Heart right ventricle (tissue), 16 donors: Measurements from ENCODE around the gene NEK5. TPM values are rescaled to one million over a fixed set of nuclear protein-coding genes. Genes with fewer than 3 reads are reported as not detected.
A peak's percentile ranks its signal among the peaks of the same experiment; 100 is the strongest.
"Not testable (repeated sequence)": the region's sequence is repeated elsewhere in the genome, so short reads cannot be mapped to it uniquely, and the experiment has no call there.

Experiments used
- ATAC-seq, 8 donors: fragments of 200-7000 bp; cut with Tn5 transposase; one replicate each; pipeline ENCODE4 v1.9.1; 2020; ENCODE audit warnings: mild to moderate bottlenecking in 8 of 8, moderate library complexity in 8 of 8, moderate number of reproducible peaks in 1 of 8
- DNase-seq, 2 donors: peaks; one replicate each; pipeline ENCODE4 v3.0.0-alpha.2; 2020
- H3K27ac ChIP-seq, 10 donors: fragments of 200-600 bp; sonication (generic) in 2 of 10; one replicate each; pipeline versions ENCODE4 v1.5.0 to v1.8.0; 2020 to 2022; ENCODE audit warnings: mild to moderate bottlenecking in 3 of 10
- H3K27me3 ChIP-seq, 7 donors: fragments of 200-600 bp; one replicate each; pipeline ENCODE4 v1.8.0; 2021 to 2022; ENCODE audit warnings: mild to moderate bottlenecking in 2 of 7
- H3K36me3 ChIP-seq, 9 donors: fragments of 200-600 bp; sonication (generic) in 1 of 9; one replicate each; pipeline versions ENCODE4 v1.5.0 to v1.8.0; 2020 to 2022; ENCODE audit warnings: mild to moderate bottlenecking in 2 of 9
- H3K4me1 ChIP-seq, 9 donors: fragments of 200-600 bp; sonication (generic) in 1 of 9; one replicate each; pipeline versions ENCODE4 v1.5.0 to v1.8.0; 2020 to 2022; ENCODE audit warnings: mild to moderate bottlenecking in 4 of 9
- H3K4me3 ChIP-seq, 10 donors: fragments of 200-600 bp; sonication (generic) in 2 of 10; one replicate each; pipeline versions ENCODE4 v1.5.0 to v1.8.0; 2020 to 2022; ENCODE audit warnings: mild to moderate bottlenecking in 7 of 10, moderate library complexity in 2 of 10
- H3K9me3 ChIP-seq, 11 donors: fragments of 200-600 bp in 10 of 11; sonication (generic) in 2 of 11; one replicate each; pipeline versions ENCODE4 v1.5.0 to v1.8.0; 2013 to 2022; ENCODE audit warnings: mild to moderate bottlenecking in 2 of 11, control low read depth in 1 of 11, moderate library complexity in 1 of 11
- WGBS, 2 donors: extraction: QIAGEN DNeasy Blood & Tissue Kit; methylation state at CpG; one replicate each; pipeline ENCODE4 v1.1.7; 2013; ENCODE audit warnings: inconsistent platforms in 1 of 2; 5-methylcytosine and 5-hydroxymethylcytosine counted together
- intact Hi-C, 10 donors: fragments of 100-400 bp; cut with DNase I; formaldehyde crosslinking; loops; one replicate each; pipeline versions ENCODE4 v1.11.1 to v1.14.2; 2022
- polyA plus RNA-seq, 2 donors: library from polyadenylated mRNA; stranded (reverse); fragments of 200-250 nt; gene quantifications; one replicate each; pipeline ENCODE4 v1.2.3, GENCODE V29; 2013
- total RNA-seq, 10 donors: library from RNA; stranded (reverse); fragmentation: NEBNext Ultra II Directional in 3 of 10; extraction: Animal tissue kit (Norgen Biotek cat#: 25700) in 3 of 10; gene quantifications; one replicate each; pipeline versions ENCODE4 v1.2.1 to v1.2.4, GENCODE V29; 2021 to 2023
- TF ChIP-seq, protein P1 (sequence below), 9 donors: fragments of 200-600 bp; sonication (generic) in 2 of 9; IDR thresholded peaks; one replicate each; pipeline versions ENCODE4 v1.5.0 to v1.8.0; 2021 to 2022; ENCODE audit warnings: antibody characterized with exemption in 9 of 9, mild to moderate bottlenecking in 5 of 9, moderate library complexity in 1 of 9
- donor health status: Arrhythmogenic right ventricular cardiomyopathy.
- donor health status: ischemic (EF 13 %, LVEDD 7.1; RV severe dilation, severe dysfunction).
- donor health status: healthy with polysubstance abuse.
- donor health status: DM: no; HTN: yes; CAD: no.
- donor health status: DM: no; HTN: no; CAD: no.
- donor health status: ischemic (EF 25% LVEDD 6.9; RV normal size, moderate dysfunction).
- donor health status: ischemic (EF 25% LVEDD 5.7; RV mildly dilated, moderate dysfunction).
- donor health status: healthy.
- donor health status: DM: yes; HTN: yes; CAD: no.
- donor health status: Ischemic cardiomyopathy.
- donor health status: ischemic (EF 35%, LVEDD 5.7; RV mildly dilated, moderate dysfunction).
- donor health status: nonischemic (EF 11% LVEDD 7.7; RV severe dilation, severe dysfunction).
- donor health status: DM: yes; HTN: yes; CAD: no.
- donor health status: PGD.
- donor health status: ischemic (EF 29% LVEDD 5.4; RV normal size, mild dysfunction).
- donor health status: nonischemic (EF 23%, LVEDD 6.1; RV moderate dilation, normal function).

The NEK5 gene
- total and polyA plus RNA-seq, 12 donors = 0.03 to 0.93 (median 0.25) TPM; not detected in 1

- H3K36me3 ChIP-seq = peaks cover 0 to 100% (median 47%) of the 10 kb centered on the region in 9 donors
- H3K4me1 ChIP-seq = no peaks in the 10 kb centered on the region
- intact Hi-C loops = no loop called here
- WGBS, 2 donors = 94% methylated on average over 5 of the region's 5 CpGs
- H3K9me3 ChIP-seq = no peaks in the 10 kb centered on the region
- DNase-seq (no peak), ATAC-seq (no peak)
- H3K27me3 ChIP-seq = no peaks in the 10 kb centered on the region
- no peak overlapping the region for H3K4me3 ChIP-seq
- TF ChIP-seq, protein P1, sequence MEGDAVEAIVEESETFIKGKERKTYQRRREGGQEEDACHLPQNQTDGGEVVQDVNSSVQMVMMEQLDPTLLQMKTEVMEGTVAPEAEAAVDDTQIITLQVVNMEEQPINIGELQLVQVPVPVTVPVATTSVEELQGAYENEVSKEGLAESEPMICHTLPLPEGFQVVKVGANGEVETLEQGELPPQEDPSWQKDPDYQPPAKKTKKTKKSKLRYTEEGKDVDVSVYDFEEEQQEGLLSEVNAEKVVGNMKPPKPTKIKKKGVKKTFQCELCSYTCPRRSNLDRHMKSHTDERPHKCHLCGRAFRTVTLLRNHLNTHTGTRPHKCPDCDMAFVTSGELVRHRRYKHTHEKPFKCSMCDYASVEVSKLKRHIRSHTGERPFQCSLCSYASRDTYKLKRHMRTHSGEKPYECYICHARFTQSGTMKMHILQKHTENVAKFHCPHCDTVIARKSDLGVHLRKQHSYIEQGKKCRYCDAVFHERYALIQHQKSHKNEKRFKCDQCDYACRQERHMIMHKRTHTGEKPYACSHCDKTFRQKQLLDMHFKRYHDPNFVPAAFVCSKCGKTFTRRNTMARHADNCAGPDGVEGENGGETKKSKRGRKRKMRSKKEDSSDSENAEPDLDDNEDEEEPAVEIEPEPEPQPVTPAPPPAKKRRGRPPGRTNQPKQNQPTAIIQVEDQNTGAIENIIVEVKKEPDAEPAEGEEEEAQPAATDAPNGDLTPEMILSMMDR (IDR thresholded peaks at IDR 0.05) = no peak
- no peak overlapping the region for H3K27ac ChIP-seq
Observed at GRCh38 chr13:52169839-52170238, 41.0 kb upstream of the NEK5 start.

- H3K36me3 ChIP-seq = peaks cover 0 to 60% (median 27%) of the 10 kb centered on the region in 9 donors
- TF ChIP-seq, protein P1 (IDR thresholded peaks at IDR 0.05) = no peak
- no peaks in the 10 kb centered on the region for H3K9me3 ChIP-seq
Observed at GRCh38 chr13:52165411-52165810, 36.5 kb upstream of the NEK5 start.

GRCh38 chr13:52164989-52165388, 36.1 kb upstream of the NEK5 start:
- intact Hi-C loops = no loop called here
- Histone ChIP-seq H3K27ac (no peak overlapping the region), H3K4me3 (no peak overlapping the region), H3K9me3 (no peaks in the 10 kb centered on the region), H3K4me1 (peaks cover 0 to 39% (median 8%) of the 10 kb centered on the region in 9 donors), H3K27me3 (no peaks in the 10 kb centered on the region), H3K36me3 (peaks cover 0 to 55% (median 23%) of the 10 kb centered on the region in 9 donors)
- ATAC-seq (no peak), DNase-seq (no peak)
- TF ChIP-seq, protein P1 (IDR thresholded peaks at IDR 0.05) = no peak

More at GRCh38 chr13:52165411-52165810, 36.5 kb upstream of the NEK5 start:
- Histone ChIP-seq H3K4me1 (peaks cover 0 to 35% (median 7%) of the 10 kb centered on the region in 9 donors), H3K4me3 (no peak overlapping the region), H3K27ac (no peak overlapping the region), H3K27me3 (no peaks in the 10 kb centered on the region)
- no peak for DNase-seq
- intact Hi-C loops = no loop called here
- ATAC-seq = no peak
- WGBS, 2 donors = 48 to 50% methylated on average over 2 of the region's 2 CpGs

GRCh38 chr13:52163878-52164277, 35.0 kb upstream of the NEK5 start:
- H3K27me3 ChIP-seq, ATAC-seq, H3K4me3 ChIP-seq, H3K9me3 ChIP-seq, intact Hi-C loops, DNase-seq: not testable (repeated sequence)
- Histone ChIP-seq H3K36me3 (peaks cover 0 to 44% (median 18%) of the 10 kb centered on the region in 9 donors), H3K27ac (peak overlapping the region in 1 of 10 donors; percentile 67), H3K4me1 (peaks cover 3 to 44% (median 14%) of the 10 kb centered on the region in 9 donors)
- 95% methylated on average over 3 of the region's 3 CpGs for WGBS, 2 donors

DNA sequence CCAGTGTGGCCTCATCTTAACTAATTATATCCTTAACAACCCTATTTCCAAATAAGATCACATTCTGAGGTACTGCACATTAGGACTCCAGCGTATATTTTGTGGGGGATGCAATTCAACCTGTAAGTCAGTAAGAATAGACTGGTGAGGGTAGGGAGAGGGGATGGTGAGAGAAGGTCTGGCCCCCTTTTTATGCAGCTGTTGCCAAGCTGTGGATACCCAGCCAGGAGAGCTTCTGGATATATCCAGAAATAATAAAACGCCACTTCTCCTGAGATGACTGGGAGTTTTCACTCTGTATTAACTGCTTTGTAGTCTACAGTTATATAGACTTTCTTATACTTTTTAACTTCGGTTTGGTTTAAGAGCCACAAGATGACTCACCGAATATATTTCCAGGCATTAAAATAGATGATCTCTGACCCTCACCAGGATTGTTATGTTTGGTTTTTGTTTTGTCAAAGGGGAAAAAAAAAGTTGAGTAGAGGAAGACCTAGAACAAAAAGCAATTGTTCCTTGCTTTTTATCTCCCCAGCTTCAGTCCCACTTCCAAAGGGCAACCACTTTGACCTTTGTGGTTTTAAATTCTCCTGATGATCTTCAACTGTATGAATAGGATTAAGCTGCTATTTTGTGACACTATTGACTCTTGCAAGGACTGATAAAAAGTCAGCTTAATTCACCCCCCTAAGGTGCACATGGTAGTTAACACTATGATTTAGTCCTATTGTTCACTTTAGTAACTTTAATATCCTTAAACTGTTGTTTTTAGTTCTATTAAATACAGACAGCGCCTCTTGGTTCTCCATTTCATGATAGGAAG, 33.6 kb upstream of the NEK5 start:
- peak overlapping the region in 6 of 10 donors; percentile 21 to 67 (median 45) for H3K27ac ChIP-seq
- TF ChIP-seq, protein P1 (IDR thresholded peaks at IDR 0.05) = no peak
- no peak overlapping the region for H3K4me3 ChIP-seq
- H3K27me3 ChIP-seq = no peaks in the 10 kb centered on the region
- 54 to 68% methylated on average over 5 of the region's 5 CpGs for WGBS, 2 donors
- H3K9me3 ChIP-seq = no peaks in the 10 kb centered on the region
- peak in 4 of 8 donors; percentile 10 to 36 (median 14) for ATAC-seq
- H3K4me1 ChIP-seq = peaks cover 3 to 58% (median 19%) of the 10 kb centered on the region in 9 donors
- intact Hi-C loops = no loop called here
- H3K36me3 ChIP-seq = peaks cover 0 to 30% (median 7%) of the 10 kb centered on the region in 9 donors
- no peak for DNase-seq
